NOMO-1 treated with DMSO at 0.1 percent for 48 hours (cell line): ENCODE data around the gene ACOD1.
"Not testable (repeated sequence)": the region's sequence is repeated elsewhere in the genome, so short reads cannot be mapped to it uniquely, and the experiment has no call there.

Source experiments
- DNase-seq: peaks from one replicate; lab custom pipeline; 2025; ENCODE audit not compliant: unreplicated experiment; lab: John Stamatoyannopoulos, UW

The ACOD1 gene

DNA sequence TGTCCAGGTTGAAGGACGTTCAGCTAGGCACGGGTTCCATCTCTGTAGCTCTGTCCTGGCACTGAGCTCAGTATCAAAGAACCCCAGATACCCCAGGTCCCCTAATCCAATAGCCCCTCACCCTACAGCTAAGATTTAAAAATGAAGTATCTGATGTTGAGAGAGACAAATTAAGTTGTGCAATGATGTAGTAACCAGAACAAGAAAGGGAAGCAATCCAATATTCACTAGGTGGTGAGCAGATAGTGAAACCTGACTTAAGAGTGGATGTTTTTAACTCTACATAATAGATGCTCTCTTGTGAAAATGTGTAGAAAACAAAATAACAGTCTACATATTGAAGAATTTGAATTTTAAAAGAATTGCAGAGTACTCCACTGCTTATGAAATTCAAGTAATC lies 1.8 kb downstream of the ACOD1 start:
- peak; percentile 70 for DNase-seq

DNA sequence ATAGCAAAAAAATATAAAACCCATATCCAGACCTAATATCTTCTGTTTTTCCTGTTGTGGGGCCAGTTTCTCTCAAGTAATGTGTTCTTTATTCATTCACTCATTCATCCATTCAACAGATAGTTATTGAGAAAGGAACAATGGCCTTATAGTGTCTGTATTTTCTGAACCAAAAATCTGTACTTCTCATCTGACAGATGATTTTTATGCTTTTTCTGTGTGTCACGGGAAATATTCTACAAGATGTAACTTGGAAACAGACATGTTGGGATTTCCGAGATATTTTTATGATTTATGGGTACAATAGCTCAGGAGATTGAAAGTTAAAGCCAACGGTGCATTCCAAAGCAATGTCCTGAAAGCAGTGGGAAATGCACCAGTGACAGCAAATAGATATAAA lies 5.7 kb downstream of the ACOD1 start:
- no peak for DNase-seq

DNA sequence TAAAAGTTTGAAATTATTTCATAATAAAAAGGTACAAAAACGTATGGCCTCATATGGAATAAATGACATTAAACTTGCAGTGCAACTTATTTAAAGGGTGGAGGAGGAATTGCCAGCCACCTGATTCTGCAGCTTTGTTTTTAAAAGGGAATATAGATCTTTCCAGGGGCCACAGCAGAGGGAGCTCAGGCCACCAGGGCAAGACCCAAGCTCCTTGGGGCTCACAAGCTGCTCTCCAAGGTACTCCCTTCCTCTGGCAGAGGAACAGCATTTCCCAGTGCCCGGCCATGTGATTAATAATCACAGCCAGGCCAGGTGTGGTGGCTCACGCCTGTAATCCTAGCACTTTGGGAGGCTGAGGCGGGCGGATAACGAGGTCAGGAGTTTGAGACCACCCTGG lies 6.2 kb downstream of the ACOD1 start:
- no peak for DNase-seq

DNA sequence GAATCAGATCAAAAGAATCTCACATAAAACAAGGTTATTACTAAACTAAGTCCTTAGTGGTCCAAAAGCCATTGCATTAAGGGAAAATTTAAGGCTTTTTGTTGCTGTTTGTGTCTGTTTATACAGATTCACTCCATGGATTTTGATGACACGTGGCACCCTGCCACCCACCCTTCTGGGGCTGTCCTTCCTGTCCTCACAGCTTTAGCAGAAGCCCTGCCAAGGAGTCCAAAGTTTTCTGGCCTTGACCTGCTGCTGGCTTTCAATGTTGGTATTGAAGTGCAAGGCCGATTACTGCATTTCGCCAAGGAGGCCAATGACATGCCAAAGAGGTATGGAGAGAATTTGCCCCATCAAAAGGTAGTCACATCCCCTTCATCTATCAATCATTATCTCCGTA lies 6.9 kb downstream of the ACOD1 start:
- no peak for DNase-seq

DNA sequence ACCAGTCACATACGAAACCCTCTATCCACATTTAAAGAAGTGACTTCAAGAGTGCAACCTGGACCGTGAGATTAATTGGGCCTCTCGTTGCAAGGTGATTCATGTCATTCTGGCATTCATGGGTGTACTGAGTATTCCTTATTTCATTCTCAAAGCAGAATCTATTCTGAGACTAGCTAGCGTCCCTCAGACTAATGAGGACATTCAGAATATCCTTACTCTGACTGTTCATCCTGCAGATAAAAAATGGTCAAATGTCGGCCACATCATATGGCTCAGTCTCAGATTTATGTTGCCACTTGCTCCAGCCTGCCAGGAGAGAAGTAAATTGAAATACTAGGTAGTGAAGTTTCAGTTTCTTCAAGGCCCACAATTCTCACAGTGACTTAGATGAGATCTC lies 7.3 kb downstream of the ACOD1 start:
- no peak for DNase-seq

DNA sequence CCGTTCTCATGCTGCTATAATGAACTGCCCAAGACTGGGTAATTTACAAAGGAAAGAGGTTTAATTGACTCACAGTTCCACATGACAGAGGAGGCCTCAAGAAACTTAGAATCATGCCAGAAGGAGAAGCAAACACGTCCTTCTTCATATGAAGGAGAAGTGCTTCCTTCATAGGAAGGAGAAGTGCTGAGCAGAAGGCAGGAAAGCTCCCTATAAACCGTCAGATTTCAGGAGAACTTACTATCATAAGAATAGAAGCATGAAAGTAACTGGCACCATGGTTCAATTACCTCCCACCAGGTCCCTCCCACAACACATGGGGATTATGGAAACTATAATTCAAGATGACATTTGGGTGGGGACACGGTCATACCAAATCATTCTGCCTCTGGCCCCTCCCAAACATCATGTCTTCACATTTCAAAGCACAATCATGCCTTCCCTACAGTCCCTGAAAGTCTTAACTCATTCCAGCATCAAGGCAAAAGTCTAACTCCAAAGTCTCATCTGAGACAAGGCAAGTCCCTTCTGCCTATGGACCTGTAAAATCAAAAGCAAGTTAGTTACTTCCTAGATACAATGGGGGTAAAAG lies 10.6 kb downstream of the ACOD1 start:
- DNase-seq: no peak

DNA sequence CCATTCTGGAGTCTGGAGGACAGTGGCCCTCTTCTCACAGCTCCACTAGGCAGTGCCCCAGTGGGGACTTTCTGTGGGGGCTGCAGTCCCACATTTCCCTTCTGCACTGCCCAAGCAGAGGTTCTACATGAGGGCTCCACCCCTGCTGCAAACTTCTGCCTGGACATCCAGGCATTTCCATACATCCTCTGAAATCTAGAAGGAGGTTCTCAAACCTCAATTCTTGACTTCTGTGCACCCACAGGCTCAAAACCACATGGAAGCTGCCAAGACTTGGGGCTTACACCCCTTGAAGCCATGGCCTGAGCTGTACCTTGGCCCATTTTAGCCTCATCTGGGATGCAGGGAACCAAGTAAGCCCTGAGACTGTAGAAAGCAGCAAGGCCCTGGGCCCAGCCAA lies 11.4 kb downstream of the ACOD1 start:
- not testable (repeated sequence) for DNase-seq

DNA sequence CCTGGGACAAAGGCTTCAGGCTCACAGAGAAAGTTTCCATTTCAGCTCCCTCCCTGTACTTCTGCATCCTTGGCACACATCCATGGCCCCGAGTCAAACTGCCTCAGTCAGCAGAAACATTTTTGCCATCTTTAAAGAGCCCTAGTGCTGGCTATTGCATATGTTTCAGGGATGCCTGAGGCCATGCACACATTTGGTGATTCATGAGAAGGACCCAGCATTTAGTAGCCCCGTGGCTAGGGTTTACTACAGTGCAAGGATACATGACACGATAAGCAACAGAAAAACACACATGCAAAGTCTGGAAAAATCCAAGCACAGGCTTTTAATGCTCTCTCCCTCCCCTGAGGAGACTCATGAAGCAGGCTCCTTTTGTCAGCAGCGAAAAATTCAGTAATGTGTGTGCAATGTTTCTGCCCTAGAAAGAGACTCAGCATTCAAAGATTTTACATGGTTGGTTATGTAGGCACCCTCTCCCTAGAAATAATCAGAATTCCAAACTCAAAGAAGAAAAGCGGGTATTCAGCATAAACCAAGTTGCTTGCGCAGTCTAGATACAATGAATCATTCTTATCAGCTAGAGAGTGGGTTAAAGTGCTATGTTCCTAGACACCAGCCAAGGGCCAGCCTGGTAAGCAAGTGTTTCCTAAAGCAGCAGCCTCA lies 17.6 kb downstream of the ACOD1 start:
- DNase-seq: no peak

DNA sequence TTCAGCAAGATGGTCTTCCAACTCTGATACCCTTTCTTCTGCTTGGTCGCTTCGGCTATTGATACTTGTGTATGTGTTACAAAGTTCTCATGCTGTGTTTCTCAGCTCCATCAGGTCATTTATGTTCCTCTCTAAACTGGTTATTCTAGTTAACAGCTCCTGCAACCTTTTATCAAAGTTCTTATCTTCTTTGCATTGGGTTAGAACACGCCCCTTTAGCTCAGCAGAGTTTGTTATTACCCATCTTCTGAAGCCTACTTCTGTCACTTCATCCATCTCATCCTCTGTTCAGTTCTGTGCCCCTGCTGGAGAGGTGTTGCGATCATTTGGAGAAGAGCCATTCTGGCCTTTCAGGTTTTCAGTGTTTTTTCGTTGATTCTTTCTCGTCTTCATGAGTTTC lies 18.7 kb downstream of the ACOD1 start:
- no peak for DNase-seq

DNA sequence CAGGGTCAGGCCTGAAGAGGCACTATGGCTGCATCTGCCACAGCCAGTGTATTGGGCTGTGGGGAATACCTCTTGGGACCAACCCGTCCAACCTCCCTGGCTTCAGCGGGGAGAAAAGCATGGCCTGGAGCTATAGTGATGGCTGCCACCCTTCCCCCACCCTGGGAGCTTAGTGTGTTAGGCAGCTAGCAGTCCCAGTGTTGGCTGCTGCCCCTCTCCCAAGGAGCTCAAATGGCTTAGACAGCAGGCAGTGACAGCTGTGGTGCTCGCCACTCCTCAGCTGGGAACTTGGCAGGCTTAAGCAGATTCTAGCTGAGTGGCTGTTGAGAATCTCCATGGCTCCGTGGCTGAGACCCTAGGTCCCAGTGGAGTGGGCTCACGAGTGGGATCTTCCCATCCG lies 19.7 kb downstream of the ACOD1 start:
- no peak for DNase-seq

DNA sequence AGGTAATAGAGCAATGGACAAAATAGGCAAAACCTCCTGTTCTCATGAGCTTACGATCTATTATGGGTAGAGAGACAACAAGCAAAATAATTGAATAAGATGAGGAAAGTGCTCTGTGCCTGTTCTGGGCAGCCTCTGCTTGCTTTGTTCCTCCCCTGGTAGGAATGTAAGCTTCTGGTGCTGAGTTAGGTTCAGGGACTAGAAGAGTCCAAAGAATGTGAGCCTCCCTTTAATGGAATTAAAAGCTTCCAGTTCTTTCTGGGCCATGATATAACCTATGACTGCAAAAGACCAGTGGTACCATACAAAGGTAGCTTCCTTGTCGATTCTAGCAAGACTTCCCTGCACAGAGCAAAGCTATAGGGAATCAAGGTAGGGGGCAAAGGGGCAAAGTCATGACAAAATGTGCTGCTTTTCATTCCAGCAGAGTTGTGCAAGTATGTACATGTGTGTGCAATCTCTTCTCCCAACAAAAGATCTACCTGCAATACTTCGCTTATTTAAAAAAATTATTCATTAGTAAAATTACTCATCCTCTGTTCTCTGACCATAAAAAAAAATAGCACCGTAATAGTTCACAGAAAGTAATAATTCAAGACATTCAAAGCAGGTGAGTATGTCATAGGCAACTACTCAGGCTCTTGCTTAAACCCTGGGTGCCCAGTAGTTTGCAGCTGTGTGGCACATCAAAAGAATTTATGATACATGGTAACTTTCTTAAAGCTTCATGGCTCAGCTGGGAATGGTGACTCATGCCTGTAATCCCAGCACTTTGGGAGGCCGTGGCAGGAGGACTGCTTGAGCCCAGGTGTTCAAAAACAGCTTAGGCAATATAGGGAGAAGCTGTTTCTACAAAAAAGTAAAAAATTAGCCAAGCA lies 21.4 kb downstream of the ACOD1 start:
- DNase-seq: no peak

DNA sequence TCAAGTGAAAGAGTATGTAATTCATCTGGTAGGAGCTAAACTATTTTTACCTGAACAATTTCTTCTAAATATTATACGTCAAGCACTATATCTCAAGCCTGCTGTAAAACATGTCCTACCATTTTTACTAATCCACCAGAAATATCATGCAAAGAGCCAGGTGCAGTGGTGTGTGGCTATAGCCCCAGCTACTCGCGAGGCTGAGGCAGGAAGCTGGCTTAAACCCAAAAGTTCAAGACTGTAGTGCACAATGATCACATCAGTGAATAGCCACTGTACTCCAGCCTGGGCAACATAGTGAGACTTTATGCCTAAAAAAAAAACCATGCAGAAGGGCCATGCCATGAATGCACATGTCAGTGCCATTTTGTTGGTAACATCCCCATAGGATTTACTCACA lies 22.9 kb downstream of the ACOD1 start:
- DNase-seq: no peak

DNA sequence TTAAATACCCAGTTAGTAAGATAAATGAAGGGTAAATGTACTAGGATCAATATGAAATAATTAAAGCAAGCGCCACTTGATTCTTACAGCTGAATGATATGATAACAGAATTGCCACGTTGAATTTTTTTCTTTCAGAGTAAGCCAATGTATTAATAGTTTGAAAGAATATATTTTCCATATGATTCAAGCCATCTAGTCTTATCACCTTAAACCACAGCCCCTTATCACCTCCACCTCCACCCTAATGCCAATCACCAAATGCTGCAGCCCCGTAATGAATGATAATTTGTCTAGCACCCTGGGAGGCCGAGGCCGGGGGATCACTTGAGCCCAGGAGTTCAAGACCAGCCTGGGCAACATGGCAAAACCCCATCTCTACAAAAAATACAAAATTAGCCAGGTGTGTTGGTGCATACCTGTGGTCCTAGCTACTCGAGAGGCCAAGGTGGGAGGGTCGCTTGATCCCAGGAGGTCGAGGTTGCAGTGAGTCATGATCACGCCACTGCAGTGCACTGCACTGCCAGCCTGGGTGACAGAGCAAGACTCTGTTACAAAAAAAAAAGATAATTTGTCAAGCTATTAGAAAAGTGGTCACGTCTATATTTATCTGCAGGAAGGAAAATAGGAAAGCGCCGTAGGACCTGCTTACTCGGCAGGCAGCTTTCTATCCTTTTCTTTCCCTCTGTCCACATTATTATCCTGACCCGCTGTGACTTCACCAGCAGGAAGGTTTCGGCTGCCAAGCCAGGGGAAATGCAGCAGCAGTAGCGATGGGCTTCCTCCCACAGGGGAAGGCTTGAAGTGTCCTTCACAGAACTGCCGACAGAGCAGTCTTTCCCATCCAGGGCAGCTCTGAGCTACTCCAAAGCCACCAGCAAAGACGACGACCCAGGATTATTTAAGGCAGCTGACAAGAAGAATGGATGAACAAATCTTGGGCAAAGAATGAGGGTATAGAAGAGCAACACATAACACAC lies 23.8 kb downstream of the ACOD1 start:
- no peak for DNase-seq

DNA sequence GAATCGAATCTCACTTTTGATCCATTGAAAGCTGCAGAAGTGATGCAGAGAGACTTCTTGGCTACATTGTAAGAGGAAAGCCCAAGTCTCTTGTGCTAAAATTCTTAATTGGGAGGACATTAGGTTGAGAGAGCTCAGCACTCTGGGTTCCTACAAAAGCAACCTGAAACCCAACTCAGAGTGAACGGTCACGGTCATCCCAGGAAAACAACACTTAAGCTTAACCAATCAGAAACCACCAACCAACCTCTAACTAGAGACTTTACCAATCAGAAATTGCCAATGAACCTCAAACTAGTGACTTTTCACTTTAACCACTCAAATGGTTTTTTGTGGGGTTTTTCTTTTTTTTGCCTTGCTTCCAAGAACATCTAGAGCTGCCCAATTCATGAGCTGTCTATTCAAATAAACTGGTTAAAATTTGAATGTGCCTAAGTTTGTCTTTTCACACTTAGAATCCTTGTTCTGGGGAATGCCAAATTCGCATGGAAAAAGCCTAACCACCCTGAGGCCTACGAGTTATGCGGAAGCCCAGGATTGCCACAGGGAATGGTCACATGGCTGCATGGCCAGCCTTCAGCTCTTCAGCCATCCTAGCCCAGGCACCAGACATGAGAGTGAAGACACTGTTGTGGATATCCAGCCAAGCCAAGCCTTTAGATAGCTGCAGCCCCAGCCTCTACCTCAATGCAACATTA lies 25.8 kb downstream of the ACOD1 start:
- no peak for DNase-seq

DNA sequence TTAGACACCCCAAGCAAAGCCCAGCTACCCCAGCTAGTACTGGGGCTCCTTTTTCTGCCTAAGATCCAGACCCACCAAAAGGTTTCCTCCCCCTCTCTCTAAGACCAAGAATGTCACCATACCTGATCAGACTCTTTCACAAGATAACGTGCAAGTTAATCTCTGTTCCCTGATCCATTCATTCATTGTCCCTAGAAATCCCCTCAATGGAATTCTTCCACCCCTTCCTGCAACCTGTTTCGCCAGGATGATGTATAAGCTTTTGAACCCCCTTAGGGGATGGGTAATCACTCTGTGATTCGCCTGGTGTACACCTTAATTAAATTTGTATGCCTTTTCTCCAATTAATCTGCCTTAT lies 26.3 kb downstream of the ACOD1 start:
- DNase-seq: no peak

DNA sequence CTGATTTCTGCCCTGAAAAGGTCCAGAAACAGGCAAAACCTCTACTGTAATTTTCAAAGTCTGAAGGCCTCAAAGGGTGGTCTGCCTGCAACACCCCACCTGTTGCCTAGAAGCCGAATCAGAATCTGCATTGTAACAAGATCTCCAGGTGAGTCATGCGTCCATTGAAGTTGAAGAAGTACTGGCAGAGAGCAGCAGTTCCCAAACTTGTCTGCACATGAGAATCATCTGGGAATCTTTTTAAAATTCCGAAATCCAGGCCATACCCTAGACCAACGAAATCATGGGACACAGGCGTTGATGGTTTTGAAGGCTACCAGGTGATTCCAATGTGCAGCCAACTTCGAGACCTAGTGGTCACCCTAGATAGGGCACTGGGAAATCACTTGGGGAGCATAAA lies 27.6 kb downstream of the ACOD1 start:
- DNase-seq: no peak

DNA sequence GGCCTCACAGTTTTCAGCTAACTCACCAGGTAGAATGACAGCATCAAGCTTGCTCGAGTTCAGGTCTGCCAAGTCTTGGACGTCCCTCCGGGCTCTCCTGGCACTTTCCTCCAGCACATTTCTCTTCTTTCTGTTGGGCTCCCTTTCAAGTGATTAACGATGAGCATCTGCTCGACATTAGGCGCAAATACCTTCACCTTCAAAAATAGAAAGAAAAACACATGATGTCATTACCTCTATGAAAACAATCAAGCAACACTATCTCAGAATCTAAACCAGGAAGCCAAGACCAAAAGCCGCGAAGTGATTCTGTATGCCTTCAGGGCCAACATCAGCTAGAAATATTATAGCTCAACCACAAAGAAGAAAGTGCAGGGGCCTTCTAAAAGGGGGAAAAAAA lies 28.2 kb downstream of the ACOD1 start:
- DNase-seq: no peak

DNA sequence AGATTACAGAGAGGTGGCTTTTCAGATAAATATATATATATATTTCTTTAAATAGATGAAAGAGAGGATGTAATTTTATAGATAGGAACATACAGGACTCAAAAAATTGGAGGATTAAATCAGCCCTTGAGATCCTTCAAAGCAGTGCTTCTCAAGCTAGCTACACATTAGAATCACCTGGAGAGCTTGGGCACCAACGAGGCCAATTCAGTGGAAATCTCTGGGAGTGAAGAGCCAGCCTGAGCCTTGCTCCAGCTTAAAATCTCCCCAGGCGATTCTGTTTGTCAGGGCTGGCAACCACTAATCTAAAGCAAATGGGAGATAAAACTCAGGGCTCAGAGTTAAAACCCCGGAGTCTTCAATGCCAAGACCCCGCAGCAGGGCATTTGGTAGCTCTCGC lies 28.6 kb downstream of the ACOD1 start:
- DNase-seq: no peak

DNA sequence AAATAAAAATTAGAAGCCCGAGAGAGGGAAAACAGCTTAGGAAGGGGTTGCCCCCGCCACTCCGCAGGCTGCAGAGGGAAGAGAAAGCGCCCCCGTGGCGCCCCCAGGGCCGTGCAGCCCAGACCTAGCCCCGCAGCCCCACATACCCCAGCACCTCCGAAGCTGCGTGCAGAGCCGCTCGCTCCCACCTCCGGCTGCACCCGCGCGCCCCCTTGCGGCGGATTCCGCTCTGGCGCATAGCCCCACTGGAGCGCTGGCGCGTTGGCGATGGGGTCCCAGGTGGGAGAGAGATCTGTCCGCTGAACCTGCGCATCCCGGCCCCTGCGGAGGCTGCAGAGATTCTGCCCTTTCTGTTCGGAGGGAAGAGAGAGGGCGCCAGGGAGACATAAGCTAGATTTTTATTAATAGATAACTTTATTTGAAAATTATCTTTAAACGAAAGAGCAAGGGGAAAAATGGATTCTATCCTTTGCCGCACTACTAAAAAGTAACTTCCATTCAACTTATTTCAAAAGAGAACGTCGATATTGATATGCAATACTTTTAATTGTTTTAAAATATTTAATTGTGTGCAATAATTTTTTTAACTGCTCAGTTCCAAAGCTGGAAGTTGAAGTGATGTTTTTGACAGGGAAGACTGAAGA lies 31.9 kb downstream of the ACOD1 start:
- DNase-seq: peak; percentile 40

DNA sequence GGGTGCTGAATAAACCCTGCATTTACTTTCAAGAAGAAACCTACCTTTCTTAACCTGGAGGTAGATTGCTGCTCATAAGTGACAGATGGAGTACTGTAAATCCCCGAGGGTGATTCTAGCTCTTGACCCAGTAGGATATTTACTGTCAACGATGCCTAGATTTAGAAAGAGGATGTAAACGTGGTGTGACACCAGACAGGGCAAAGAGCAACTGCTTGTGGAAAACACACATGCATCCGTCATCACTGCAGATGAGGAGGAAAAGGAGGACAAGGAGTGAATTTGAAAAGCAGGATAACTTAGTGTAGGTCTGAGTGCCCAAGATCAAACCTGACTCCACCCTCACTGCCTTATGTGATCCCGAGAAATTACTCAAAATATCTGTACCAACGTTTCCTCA lies 33.8 kb downstream of the ACOD1 start:
- peak; percentile 24 for DNase-seq
